ENCODE results near the gene TUBB4A.

- TF ChIP-seq, protein P1, sequence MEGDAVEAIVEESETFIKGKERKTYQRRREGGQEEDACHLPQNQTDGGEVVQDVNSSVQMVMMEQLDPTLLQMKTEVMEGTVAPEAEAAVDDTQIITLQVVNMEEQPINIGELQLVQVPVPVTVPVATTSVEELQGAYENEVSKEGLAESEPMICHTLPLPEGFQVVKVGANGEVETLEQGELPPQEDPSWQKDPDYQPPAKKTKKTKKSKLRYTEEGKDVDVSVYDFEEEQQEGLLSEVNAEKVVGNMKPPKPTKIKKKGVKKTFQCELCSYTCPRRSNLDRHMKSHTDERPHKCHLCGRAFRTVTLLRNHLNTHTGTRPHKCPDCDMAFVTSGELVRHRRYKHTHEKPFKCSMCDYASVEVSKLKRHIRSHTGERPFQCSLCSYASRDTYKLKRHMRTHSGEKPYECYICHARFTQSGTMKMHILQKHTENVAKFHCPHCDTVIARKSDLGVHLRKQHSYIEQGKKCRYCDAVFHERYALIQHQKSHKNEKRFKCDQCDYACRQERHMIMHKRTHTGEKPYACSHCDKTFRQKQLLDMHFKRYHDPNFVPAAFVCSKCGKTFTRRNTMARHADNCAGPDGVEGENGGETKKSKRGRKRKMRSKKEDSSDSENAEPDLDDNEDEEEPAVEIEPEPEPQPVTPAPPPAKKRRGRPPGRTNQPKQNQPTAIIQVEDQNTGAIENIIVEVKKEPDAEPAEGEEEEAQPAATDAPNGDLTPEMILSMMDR (IDR thresholded peaks at IDR 0.05): no peak
- no peak for TF ChIP-seq POLR2A (IDR thresholded peaks at IDR 0.05)
- TF ChIP-seq EP300 (IDR thresholded peaks at IDR 0.05): no peak
Observed at GRCh38 chr19:6457958-6458694, 44.0 kb downstream of the TUBB4A start.
